ENCODE data around the gene BAZ2B.

- TF ChIP-seq PATZ1 (CRISPR knock-in tag; IDR thresholded peaks at IDR 0.05; ENCODE audit: borderline replicate concordance) (no peak), POU6F1 (CRISPR knock-in tag; IDR thresholded peaks at IDR 0.05; ENCODE audit: borderline replicate concordance, low read depth) (no peak), TCF4 (CRISPR knock-in tag; IDR thresholded peaks at IDR 0.05; ENCODE audit: borderline replicate concordance) (no peak), OSR1 (CRISPR knock-in tag; IDR thresholded peaks at IDR 0.05) (no peak)
Observed at GRCh38 chr2:159557437-159558034, 58.8 kb downstream of the BAZ2B start.

Measured in SK-N-SH treated with all-trans-retinoic acid at 6 μM for 48 hours (cell line).